ENCODE measurements around the gene MECP2.

DNA sequence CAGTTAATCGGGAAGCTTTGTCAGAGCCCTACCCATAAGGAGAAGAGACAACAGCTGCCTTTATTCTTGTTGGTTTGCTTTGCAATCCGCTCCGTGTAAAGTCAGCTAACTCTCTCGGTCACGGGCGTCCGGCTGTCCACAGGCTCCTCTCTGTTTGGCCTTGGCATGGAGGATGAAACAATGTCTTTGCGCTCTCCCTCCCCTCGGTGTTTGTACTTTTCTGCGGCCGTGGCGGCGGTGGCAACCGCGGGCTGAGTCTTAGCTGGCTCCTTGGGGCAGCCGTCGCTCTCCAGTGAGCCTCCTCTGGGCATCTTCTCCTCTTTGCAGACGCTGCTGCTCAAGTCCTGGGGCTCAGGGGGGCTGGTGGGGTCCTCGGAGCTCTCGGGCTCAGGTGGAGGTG lies 67.3 kb downstream of the MECP2 start:
- no peak for TF ChIP-seq BCL11A (IDR thresholded peaks at IDR 0.05; ENCODE audit: low read depth, low read length)
- TF ChIP-seq, protein P1, sequence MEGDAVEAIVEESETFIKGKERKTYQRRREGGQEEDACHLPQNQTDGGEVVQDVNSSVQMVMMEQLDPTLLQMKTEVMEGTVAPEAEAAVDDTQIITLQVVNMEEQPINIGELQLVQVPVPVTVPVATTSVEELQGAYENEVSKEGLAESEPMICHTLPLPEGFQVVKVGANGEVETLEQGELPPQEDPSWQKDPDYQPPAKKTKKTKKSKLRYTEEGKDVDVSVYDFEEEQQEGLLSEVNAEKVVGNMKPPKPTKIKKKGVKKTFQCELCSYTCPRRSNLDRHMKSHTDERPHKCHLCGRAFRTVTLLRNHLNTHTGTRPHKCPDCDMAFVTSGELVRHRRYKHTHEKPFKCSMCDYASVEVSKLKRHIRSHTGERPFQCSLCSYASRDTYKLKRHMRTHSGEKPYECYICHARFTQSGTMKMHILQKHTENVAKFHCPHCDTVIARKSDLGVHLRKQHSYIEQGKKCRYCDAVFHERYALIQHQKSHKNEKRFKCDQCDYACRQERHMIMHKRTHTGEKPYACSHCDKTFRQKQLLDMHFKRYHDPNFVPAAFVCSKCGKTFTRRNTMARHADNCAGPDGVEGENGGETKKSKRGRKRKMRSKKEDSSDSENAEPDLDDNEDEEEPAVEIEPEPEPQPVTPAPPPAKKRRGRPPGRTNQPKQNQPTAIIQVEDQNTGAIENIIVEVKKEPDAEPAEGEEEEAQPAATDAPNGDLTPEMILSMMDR (IDR thresholded peaks at IDR 0.05 in 2 of 3, conservative IDR thresholded peaks at IDR 0.05 in 1 of 3; ENCODE audit: control insufficient read depth in 2 of 3, extremely low read depth in 1 of 3, insufficient read depth in 1 of 3, low read depth in 3 of 3, low read length in 3 of 3) = no peak
- no peak for TF ChIP-seq CHD2 (IDR thresholded peaks at IDR 0.05; ENCODE audit: borderline replicate concordance, low read depth, low read length)
- no peak for TF ChIP-seq NRF1 (conservative IDR thresholded peaks at IDR 0.05; ENCODE audit: low read depth, low read length)
- no peak for TF ChIP-seq IKZF1 (conservative IDR thresholded peaks at IDR 0.05)
- no peak for TF ChIP-seq RFX5 (IDR thresholded peaks at IDR 0.05; ENCODE audit: low read depth, low read length)
- no peak for TF ChIP-seq ZNF24 (IDR thresholded peaks at IDR 0.05)
- TF ChIP-seq LARP7 (IDR thresholded peaks at IDR 0.05) = no peak
- no peak for TF ChIP-seq POLR2AphosphoS5 (IDR thresholded peaks at IDR 0.05; ENCODE audit: low read length)

Measured in GM12878 (cell line).